KOPT-K1 (cell line): ENCODE results near the gene LORICRIN.
"Not testable (repeated sequence)": the region's sequence is repeated elsewhere in the genome, so short reads cannot be mapped to it uniquely, and the experiment has no call there.

Source experiments
- H3K27ac ChIP-seq: fragments of 200-600 bp; sonication (generic); 2 replicates; pipeline ENCODE4 v1.5.1; 2016; ENCODE audit warnings: antibody characterized with exemption, mild to moderate bottlenecking, low read depth, low read length; ENCODE audit not compliant: poor library complexity, severe bottlenecking
- H3K36me3 ChIP-seq: fragments of 200-600 bp; sonication (generic); 2 replicates; pipeline ENCODE4 v1.5.1; 2017; ENCODE audit warnings: antibody characterized with exemption, mild to moderate bottlenecking, low read length, moderate library complexity; ENCODE audit not compliant: insufficient read depth
- H3K9me3 ChIP-seq: fragments of 200-600 bp; sonication (generic); 2 replicates; pipeline ENCODE4 v1.5.1; 2017; ENCODE audit warnings: antibody characterized with exemption, low read length, mild to moderate bottlenecking; ENCODE audit not compliant: insufficient read depth, poor library complexity, severe bottlenecking

LORICRIN gene

GRCh38 chr1:153259387-153259786 is at the start of gene LORICRIN:
Gene LORICRIN (plus strand): TSS chr1:153259687. CDS start chr1:153260950, 1,263 bp downstream.
- no peaks in the 10 kb centered on the region for H3K9me3 ChIP-seq
- no peak within 1 kb of the TSS for H3K27ac ChIP-seq
- H3K36me3 ChIP-seq, result no peaks in the 10 kb centered on the region

- no peaks in the 10 kb centered on the region for H3K9me3 ChIP-seq
Measured at GRCh38 chr1:153210206-153210605, 49.3 kb upstream of the LORICRIN start.

GRCh38 chr1:153212201-153212600 is 47.3 kb upstream of the LORICRIN start:
- H3K36me3 ChIP-seq, result no peaks in the 10 kb centered on the region
- no peaks in the 10 kb centered on the region for H3K9me3 ChIP-seq

More at GRCh38 chr1:153210206-153210605, 49.3 kb upstream of the LORICRIN start:
- H3K27ac ChIP-seq, result no peak overlapping the region
- H3K36me3 ChIP-seq, result no peaks in the 10 kb centered on the region

GRCh38 chr1:153213519-153213918 is 46.0 kb upstream of the LORICRIN start:
- no peaks in the 10 kb centered on the region for H3K36me3 ChIP-seq
- no peak overlapping the region for H3K27ac ChIP-seq
- H3K9me3 ChIP-seq, result no peaks in the 10 kb centered on the region

More at GRCh38 chr1:153212201-153212600, 47.3 kb upstream of the LORICRIN start:
- no peak overlapping the region for H3K27ac ChIP-seq

GRCh38 chr1:153217212-153217611 is 42.3 kb upstream of the LORICRIN start, which contains the start of gene PRR9:
Gene PRR9 (plus strand): TSS chr1:153217584. CDS start chr1:153218145, 561 bp downstream.
- Histone ChIP-seq H3K9me3 (no peaks in the 10 kb centered on the region), H3K36me3 (no peaks in the 10 kb centered on the region), H3K27ac (no peak within 1 kb of the TSS)

GRCh38 chr1:153217744-153218416 is 41.6 kb upstream of the LORICRIN start:
- Histone ChIP-seq H3K27ac (no peak overlapping the region), H3K9me3 (no peaks in the 10 kb centered on the region), H3K36me3 (no peaks in the 10 kb centered on the region)

- no peaks in the 10 kb centered on the region for H3K36me3 ChIP-seq
- H3K27ac ChIP-seq, result no peak overlapping the region
- H3K9me3 ChIP-seq, result no peaks in the 10 kb centered on the region
Measured at GRCh38 chr1:153220606-153221303, 38.7 kb upstream of the LORICRIN start.

- not testable (repeated sequence) for H3K9me3 ChIP-seq, H3K27ac ChIP-seq, H3K36me3 ChIP-seq
Measured at GRCh38 chr1:153223040-153223891, 36.2 kb upstream of the LORICRIN start.

GRCh38 chr1:153227810-153228209 is 31.7 kb upstream of the LORICRIN start:
- H3K27ac ChIP-seq, result no peak overlapping the region
- H3K36me3 ChIP-seq, result no peaks in the 10 kb centered on the region
- H3K9me3 ChIP-seq, result no peaks in the 10 kb centered on the region

- Histone ChIP-seq H3K9me3 (no peaks in the 10 kb centered on the region), H3K27ac (no peak overlapping the region), H3K36me3 (no peaks in the 10 kb centered on the region)
Measured at GRCh38 chr1:153228491-153228890, 31.0 kb upstream of the LORICRIN start.

GRCh38 chr1:153229076-153229829 is 30.2 kb upstream of the LORICRIN start:
- not testable (repeated sequence) for H3K9me3 ChIP-seq

GRCh38 chr1:153231363-153231762 is 28.1 kb upstream of the LORICRIN start:
- Histone ChIP-seq H3K27ac (no peak overlapping the region), H3K36me3 (no peaks in the 10 kb centered on the region), H3K9me3 (no peaks in the 10 kb centered on the region)

More at GRCh38 chr1:153229076-153229829, 30.2 kb upstream of the LORICRIN start:
- not testable (repeated sequence) for H3K36me3 ChIP-seq, H3K27ac ChIP-seq

- H3K36me3 ChIP-seq, result no peaks in the 10 kb centered on the region
- no peaks in the 10 kb centered on the region for H3K9me3 ChIP-seq
- H3K27ac ChIP-seq, result no peak overlapping the region
Measured at GRCh38 chr1:153231785-153232184, 27.7 kb upstream of the LORICRIN start.

GRCh38 chr1:153232553-153232952 is 26.9 kb upstream of the LORICRIN start:
- Histone ChIP-seq H3K27ac (no peak overlapping the region), H3K9me3 (no peaks in the 10 kb centered on the region), H3K36me3 (no peaks in the 10 kb centered on the region)
